GOT3 (cell line): ENCODE results near the gene CPED1.

Experiments used
- DNase-seq: peaks from one replicate; lab custom pipeline; 2025; ENCODE audit warnings: mixed read lengths; lab: John Stamatoyannopoulos, UW

Gene CPED1

GRCh38 chr7:120988591-120989256, at the start of gene CPED1:
CPED1 (plus strand) TSS chr7:120988711; CDS start chr7:120989622, 911 bp downstream.
- peak; percentile 17 for DNase-seq

- no peak for DNase-seq
Observed at GRCh38 chr7:120939345-120939744, 49.2 kb upstream of the CPED1 start.

GRCh38 chr7:120941064-120941463, 47.4 kb upstream of the CPED1 start:
- no peak for DNase-seq

- no peak for DNase-seq
Observed at GRCh38 chr7:120941856-120942255, 46.7 kb upstream of the CPED1 start.

GRCh38 chr7:120942861-120943260, 45.6 kb upstream of the CPED1 start:
- DNase-seq: no peak

GRCh38 chr7:120944826-120945562, 43.5 kb upstream of the CPED1 start:
- no peak for DNase-seq

- DNase-seq: no peak
Observed at GRCh38 chr7:120947980-120948379, 40.5 kb upstream of the CPED1 start.

- DNase-seq: no peak
Observed at GRCh38 chr7:120949393-120949911, 39.1 kb upstream of the CPED1 start.

GRCh38 chr7:120949998-120950538, 38.4 kb upstream of the CPED1 start:
- DNase-seq: no peak

GRCh38 chr7:120950539-120951308, 37.8 kb upstream of the CPED1 start, which contains the start of gene ING3:
ING3 (plus strand) TSS chr7:120950777; CDS start chr7:120950897, 120 bp downstream.
- DNase-seq: peak; percentile 88

- no peak for DNase-seq
Observed at GRCh38 chr7:120951309-120951699, 37.2 kb upstream of the CPED1 start.

- no peak for DNase-seq
Observed at GRCh38 chr7:120951826-120952225, 36.7 kb upstream of the CPED1 start.

GRCh38 chr7:120955577-120956149, 32.8 kb upstream of the CPED1 start:
- DNase-seq: no peak

GRCh38 chr7:120959929-120960484, 28.5 kb upstream of the CPED1 start:
- DNase-seq: no peak

GRCh38 chr7:120960714-120961113, 27.8 kb upstream of the CPED1 start:
- DNase-seq: no peak

GRCh38 chr7:120961638-120962173, 26.8 kb upstream of the CPED1 start:
- DNase-seq: no peak

- DNase-seq: no peak
Observed at GRCh38 chr7:120964088-120964487, 24.4 kb upstream of the CPED1 start.

GRCh38 chr7:120966961-120967360, 21.6 kb upstream of the CPED1 start:
- no peak for DNase-seq

- no peak for DNase-seq
Observed at GRCh38 chr7:120973849-120974248, 14.7 kb upstream of the CPED1 start.

- DNase-seq: no peak
Observed at GRCh38 chr7:120979765-120980499, 8.6 kb upstream of the CPED1 start.
